HUDEP-2 (cell line): ENCODE measurements around the gene SGMS2.
"Not testable (repeated sequence)": the region's sequence is repeated elsewhere in the genome, so short reads cannot be mapped to it uniquely, and the experiment has no call there.

Experiments
- DNase-seq, 76 experiments: peaks; one replicate each; lab custom pipeline; 2025; ENCODE audit not compliant: unreplicated experiment in 76 of 76; lab: John Stamatoyannopoulos, UW

SGMS2 gene

DNA sequence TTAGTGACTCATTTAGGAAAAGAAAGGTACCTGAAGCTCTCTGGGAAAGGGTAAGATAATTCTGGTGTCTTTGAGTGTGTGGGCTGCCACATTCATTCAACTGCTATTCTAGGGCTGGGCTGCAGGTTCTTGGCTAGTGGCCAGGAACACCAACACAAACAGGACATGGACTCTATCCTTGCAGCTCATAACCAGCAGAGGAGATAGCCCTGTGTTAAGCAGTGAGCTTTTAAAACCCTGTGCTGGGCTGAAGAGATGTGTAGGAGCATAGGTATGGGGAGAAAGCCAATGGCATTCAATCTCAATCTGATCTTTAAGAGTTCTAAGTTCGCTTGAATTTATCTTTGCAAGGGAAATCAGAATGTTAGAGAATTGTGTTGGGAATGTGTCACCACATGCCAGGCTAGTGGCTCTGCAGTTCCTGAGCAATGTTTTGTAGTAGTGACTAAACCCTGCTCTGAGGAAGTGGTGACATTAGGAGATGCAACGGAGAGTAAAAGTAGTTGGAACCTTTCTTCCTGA lies 39.2 kb downstream of the SGMS2 start:
- DNase-seq: peak in 11 of 76 experiments; percentile 0 to 50 (median 15)

DNA sequence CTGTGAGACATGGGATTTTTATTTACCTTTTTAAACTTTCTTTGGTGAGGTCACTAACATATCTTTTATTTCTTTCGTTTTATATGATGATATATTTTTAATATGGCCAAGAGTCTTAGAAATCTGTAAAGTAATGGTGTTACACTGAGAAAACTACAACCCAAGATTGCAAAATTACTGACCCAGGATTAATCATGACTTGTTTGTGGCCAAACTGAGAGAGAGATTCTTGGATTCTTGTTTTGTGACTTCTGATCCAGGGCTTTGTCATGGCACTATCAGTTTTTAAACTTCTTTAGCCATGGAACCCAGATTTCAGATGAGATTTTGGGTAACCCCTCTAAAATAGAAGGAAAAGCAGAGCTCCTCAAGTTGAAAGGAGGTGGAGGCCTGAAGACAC lies 42.0 kb downstream of the SGMS2 start:
- DNase-seq: no peak

DNA sequence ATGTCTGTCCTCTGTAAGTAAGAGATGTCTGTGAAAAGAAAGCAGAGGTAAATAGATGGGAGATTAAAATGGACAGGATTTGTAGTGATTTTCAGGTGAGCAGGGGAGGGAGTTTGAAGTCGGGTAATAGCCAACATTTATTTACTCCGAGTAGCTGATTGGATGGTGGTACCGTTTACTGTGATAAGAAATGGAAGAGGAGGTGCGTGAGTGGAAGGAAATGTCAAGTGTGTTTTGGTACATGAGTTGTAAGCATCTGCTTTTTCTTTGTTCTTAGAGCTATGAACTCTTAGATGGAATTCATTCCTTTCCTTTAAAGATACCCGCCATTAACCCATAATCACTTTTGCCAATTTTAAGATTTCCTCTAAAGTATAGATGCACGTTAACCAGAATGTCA lies 45.5 kb downstream of the SGMS2 start:
- no peak for DNase-seq

DNA sequence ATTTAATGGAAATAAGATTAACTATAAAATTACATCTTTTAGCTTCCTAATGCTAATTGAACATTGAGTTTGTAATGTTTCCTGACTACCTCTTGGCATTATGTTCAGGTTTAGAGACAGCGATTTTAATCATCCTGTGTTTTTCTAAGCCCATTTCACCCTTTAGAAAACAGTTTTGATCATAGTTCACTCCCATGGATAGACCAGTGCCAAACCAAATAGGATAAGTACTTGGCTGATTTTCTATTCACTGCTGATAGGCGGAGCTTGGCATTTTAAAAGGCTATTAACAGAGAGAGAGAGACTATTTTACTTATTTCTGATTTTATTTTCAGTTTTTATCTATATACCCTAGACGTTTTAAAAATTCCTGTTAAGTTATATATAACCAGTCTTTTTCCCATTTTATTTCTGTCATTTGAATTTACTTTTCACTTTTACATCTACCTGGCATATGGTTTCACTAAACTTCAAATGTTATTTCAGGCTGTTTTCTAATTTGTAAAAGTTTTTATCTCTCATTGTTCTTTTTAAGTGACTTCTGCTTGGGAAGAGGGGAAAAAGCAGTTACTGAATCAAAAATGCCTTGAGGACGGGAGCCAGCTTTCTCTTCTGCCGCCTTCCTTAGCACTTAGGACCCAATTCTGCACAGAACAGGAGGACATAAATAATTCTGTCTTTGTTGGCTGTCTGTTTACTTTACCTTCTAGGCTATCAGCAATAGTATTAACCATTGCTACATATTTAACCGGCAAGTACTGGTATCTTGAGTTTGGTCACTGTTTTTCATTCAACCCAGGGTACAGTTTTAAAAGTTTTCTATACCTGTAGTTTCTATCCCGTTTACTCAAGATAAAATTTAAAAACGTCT lies 46.4 kb downstream of the SGMS2 start:
- no peak for DNase-seq

DNA sequence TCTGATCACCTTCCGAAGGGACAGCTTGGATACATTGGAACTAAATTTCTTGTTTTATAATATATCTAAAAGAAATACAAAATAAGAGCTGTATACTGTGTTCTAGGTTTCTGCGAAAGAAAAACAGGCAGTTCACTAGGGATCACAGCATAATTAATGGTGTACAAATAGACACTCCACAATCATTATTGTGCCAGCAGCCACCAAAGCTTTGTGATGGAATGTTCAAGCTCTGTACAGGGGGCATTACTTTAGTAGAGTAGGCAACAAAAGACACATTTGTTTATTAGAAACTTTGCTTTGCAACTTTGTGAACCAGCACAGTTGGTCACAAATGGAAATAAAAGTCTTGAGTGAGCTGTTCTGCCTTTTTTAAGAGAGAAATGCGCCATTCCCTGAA lies 49.3 kb downstream of the SGMS2 start:
- no peak for DNase-seq

DNA sequence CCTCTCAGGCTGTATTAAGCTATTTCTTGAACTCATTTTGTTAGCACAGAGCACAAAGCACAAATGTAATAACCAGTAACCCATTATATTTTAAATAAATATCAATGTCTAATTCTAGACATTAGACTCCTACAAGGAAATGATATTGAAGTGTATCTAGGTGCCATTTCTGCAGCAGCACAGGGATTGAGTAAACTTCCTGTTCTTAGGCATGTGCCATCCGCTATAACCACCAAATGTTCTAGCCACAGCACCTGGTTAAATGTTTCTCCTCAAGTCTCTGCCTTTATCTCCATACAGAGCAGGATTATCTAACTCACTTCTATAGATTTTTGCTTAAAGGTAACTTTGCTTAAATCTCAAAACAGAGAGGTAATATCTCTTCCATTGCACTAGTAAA lies 51.4 kb downstream of the SGMS2 start:
- DNase-seq: no peak

DNA sequence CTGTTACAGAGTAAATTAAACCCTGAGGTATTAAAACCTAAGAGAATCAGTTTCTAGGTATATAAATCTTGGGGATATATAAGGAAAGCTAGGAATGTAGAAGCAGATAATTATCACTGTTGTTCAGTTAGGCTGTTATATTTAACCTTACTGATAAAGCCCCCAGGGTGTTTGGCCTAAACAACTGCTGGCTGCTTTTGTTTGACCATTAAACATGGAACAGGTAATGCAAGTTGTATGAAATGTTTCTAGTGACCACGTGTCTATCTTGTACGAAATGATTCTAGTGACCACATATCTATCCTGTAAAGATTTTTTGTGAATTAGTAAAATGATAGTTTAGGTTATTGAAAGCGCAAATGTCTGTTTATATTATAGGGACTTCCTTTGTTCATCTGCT lies 52.6 kb downstream of the SGMS2 start:
- no peak for DNase-seq

DNA sequence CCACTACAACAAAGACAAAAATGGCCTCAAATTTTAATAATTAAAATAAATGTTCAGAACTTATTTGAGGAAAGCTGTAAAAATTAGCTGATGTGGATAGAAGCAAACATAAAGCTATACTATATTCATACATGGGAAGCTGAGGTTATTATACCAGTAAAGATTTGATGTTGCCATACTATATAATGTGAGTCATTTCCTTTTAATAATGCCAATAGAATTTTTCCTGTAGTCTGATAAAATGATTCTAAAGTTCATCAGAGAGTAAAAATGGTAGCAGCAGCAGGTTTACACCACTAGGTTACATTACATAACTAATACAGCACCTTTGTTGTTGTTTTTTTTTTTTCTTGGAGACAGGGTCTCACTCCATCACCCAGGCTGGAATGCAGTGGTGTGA lies 61.1 kb downstream of the SGMS2 start:
- no peak for DNase-seq

DNA sequence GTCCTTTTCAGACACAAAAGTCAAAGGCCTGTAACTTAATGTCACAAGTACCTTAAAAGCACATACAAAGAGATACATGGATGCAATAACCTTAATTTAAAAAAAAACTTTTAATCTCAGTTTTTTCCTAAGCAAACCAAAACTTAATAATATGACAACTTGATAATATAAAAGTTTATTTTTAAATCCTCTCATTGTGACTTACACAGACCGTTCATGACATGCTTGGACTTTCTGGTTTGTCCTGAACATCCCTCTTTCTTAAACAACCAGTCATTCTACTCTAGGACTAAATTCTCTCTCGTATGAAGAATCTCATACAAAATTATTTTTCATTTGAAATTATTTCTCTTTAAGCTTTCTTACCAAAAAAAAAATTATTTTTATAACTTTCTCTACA lies 63.5 kb downstream of the SGMS2 start:
- DNase-seq: no peak

DNA sequence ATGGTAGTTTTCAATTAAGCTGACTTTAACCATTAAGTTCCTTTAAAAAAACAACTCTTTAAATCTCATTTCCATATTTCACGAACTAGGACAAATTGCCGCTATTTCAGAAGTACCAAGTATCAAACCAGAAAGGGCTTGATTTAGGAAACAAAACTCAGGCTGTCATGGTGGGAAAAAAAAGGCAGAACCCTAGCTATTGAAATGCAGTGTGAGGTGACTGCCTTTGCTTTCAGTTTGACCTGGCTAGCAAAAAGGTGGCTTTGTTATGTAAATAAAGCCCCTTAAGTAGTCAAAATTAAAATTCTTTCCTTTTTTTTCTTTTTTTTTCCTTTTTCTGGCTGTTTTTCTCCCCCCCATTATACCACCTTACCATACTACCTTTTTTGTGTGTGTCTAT lies 66.0 kb downstream of the SGMS2 start:
- DNase-seq: no peak

DNA sequence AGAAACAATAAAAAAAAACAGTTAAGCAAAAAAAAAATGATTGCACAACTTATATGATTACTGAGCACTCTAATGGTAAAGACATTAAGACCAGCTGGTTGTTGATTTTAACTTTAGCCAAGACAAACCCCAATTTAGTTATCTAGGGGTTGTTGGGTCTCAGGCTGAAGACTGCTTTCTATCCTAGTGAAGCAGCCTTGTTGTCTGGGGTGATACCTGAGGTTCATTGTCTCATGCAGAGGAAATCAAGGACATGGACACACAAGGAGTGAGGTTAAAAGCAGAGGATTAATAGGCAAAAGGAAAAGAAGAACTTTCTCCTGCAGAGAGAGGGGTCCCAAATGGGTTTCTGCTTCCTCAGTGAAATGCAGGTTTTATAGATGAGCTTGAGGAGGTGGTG lies 66.6 kb downstream of the SGMS2 start:
- DNase-seq: no peak

DNA sequence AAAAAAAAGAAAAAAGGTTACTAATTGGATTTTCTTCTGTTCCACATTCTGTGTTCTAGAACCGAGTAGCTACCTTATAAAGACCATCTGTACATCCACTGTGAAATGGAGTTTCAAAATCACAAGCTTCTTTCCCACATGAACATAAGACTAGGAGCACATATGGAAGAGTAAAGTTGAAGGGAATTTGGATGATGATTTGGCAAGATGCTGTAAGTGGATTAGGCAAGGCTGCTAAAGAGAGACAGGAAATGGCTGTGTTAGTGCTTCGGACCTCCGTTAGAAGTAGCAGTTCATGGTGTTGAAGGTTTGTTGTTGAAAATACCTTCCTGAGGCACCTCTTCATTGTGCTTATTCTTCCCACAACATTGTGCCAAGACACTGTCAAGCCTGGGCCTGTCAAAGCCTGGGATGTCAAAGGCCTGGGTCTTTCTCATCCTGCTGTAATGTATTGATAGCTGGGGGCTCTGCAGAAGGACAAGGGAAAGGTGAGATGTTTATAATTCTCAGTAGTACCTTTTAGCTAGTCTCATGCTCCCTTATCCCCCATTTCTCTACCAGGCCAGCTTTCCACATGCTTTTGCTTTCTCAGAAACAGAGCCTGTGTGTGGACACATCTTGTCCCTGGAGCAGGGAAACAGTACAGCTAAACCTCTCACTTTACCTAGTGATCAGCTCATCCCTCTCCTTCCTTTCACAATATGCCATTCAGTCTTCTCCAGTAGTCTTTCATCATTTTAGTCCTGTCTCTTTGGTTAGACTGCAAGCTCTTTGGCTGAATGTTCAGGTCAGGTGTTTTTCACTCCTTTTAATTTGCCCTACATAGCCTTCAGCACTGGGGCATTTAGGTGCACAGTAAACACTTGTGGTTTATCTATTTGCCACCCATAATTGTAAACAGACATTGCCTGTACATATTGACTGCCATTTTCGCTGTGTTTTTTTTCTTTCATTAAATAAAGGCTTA lies 68.7 kb downstream of the SGMS2 start:
- DNase-seq: no peak

DNA sequence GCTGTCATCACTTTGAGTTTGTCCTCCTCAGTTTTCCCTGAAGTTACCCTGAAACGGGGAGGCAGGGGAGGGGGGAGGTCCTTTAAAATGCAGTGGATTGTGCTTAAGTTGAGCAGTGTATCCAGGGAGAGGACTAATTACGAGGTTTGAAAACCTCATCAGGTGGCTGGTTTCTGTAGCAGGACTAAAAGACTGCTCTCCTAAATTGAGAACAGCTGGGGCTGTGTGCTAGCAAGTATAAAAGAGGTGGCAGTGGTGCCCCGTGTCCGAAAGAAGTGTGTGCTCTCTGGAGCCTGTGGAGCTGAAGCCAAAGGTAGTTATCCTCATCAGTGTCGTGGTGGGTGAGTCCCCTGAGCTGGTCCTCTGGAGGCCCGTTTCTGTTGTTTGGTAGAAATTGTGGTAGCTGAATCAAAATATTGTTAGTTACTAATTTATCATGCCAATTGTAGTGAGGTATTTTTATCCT lies 69.4 kb downstream of the SGMS2 start:
- no peak for DNase-seq

DNA sequence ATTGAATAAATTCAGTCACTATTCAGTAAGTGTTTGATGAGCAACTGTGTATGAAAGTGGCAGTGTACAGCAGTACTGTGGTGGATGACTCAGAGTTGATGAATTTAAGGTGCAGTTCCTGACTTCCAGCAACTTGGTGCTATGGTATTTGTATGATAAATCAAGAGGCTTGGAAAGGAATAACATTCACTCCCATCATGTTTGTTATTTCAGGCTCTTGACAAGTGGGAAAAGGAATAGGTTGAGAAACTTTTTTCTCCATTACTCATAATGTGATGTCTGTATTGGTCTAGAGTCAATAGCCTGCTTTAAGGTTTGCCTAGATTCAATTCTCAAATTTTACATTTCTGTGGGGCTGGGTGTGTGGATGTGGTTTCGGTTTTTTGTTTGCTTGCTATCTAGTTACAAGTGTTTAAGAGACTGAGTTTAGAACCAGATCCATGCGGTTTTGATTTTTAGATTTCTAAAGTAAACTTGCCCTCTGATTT lies 71.5 kb downstream of the SGMS2 start:
- no peak for DNase-seq

DNA sequence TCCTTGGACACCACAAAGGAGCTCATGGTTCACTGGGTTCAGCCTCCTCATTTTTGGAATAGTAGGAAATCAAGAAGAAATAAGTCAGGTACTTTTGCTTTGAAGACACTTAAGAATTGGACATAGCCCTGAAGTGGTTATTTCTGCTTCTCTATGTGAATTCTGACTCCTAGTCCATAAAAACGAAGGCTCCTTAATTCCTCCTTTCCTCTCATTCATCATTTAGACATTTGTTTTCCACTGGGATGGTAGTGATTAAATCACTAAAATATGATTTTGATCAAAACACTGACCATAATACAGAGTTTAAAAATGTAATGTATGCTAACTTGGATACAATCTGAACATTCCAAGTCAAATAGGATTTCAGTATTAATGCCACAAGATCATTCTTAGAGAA lies 71.9 kb downstream of the SGMS2 start:
- no peak for DNase-seq

DNA sequence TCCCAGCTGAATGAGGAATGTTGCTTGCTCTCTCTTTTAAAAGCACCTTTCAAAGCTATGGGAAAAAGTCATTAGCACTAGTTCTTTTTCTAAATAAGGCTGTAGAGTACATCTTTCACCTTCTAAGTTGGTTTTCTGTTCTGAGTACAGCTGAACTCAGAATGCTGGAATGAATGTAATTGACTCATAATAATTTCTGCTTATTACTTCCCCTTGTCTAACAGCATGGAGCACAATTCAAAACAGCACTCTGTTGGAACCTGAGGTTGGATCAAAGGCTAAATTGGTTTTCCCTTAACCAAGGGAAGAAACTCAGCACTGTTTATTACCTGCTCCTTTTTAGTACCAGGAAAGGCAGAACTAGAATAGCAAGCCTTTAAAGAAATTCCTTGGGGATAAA lies 73.1 kb downstream of the SGMS2 start:
- DNase-seq: no peak

DNA sequence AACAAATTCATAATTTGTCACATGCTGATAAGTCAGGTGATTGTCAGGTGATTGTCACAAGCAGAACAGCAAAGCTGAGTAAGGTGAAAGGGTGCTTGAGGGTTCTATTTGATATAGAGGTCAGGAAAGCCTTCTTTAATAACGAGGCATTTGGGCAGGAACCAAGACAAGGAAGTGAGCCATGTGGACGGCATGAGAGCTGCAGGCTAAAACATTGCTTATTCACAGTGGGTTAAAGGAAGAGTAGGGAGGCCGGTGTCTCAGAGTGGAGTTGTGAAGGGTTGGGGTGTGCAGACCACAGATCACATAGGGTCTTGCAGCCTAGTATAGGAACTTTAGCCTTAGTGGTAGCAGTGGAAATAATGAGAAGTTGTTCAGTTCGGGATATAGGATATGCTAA lies 75.3 kb downstream of the SGMS2 start:
- DNase-seq: no peak

DNA sequence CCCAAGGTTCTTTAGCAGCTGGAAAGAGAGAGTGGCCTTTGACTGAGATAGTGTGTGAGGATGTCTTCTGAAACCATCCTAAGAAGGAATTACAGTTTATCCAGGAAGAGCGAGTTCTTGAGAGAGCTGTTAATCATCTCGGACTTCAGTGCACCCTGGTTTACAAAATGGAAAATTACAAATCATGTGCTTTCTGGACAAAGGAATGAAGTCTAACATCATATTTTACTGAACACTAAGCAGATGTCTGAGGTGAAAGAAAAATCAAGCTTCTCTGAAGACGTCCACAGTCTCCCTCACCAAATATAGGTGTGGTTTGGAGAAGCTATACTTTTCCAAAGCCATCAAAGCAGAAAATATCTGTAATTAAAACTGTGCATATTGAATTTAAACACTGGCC lies 75.8 kb downstream of the SGMS2 start:
- DNase-seq: no peak

DNA sequence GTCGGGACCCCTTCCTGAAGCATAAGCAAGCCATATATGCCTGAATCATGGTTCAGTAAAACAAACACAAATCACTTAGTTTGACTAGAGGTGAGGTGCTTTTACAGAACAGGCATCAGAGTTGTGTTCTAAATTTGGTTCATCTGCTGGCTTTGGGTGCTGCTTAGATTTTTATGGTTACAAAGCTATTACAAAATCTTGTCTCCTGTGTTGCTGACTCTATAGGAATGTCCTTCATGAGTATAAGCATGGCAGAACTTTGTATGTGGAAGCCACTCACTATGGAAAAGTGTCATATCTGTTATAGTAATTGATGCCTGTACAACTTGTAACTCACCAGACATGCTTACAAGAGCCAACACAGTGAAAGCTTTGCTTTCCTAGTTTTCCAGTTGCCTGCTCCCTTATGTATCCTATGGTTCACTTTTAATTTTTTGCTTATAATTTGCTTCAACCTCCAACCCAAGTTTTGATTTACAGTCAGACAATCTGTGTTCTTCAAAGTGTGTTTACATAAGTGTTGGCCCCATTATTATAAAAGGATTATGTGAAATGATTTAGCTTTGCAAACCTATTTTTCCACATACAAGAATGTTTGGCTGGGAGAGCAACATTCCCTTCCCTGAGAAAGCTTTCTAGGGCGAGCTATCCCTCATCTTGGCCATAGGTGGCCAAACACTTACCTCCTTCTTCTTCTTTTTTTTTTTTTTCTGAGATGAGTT lies 76.6 kb downstream of the SGMS2 start:
- DNase-seq: no peak

DNA sequence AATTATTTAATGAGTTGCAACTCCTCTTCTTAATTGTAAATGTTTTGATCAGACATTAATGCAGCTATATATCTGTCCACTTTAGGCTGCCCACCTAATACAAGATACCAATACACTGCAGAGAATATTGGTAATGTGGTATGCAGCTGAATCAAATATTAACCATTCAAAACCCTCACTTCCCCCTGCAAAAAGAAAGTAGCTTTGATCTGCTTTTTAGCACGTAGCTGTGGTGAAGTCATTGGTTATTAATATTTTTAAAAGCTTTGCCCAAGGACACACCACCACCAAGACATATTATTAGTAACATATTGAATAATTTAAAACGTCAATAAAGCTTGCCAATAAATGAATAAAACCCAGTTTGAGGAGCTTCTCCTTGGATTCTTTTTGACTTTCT lies 78.0 kb downstream of the SGMS2 start:
- no peak for DNase-seq

DNA sequence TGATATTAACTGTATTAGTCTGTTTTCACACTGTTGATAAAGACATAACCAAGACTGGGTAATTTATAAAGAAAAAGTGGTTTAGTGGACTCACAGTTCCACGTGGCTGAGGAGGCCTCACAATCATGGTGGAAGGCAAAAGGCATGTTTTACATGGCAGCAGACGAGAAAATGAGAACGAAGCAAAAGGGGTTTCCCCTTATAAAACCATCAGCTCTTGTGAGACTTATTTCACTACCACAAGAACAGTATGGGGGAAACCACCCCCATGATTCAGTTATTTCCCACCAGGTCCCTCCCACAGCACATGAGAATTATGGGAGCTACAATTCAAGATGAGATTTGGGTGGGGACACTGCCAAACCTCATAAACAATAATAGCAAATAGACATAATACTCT lies 80.3 kb downstream of the SGMS2 start:
- not testable (repeated sequence) for DNase-seq
